HL-60/S4 (cell line): ENCODE measurements around the gene ADH4.
"Not testable (repeated sequence)": the region's sequence is repeated elsewhere in the genome, so short reads cannot be mapped to it uniquely, and the experiment has no call there.

Experiments used
- in situ Hi-C: fragments of 300-500 bp; cut with MboI; formaldehyde crosslinking; loops from 2 replicates; pipeline ENCODE4 v1.14.3; 2022; ENCODE audit warnings: low sequenced_read_pairs

ADH4 gene

DNA sequence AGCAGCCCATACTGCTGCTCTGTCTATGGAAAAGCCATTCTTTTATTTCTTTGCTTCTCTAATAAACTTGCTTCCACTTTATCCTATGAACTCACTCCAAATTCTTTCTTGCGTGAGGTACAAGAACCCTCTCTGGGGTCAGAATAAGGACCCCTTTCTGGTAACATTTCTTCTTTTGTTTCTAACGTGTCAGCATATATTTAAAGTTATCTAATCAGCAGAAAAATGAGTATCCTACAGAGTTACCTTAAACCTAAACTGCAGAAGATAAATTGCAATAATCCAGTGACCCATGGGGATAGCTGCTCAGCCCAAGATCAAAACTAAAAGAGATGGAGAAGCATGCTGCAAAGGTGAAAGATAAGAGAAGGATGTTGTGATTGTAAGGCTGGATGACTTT, 59.5 kb downstream of the ADH4 start:
- in situ Hi-C loops = no loop called here

DNA sequence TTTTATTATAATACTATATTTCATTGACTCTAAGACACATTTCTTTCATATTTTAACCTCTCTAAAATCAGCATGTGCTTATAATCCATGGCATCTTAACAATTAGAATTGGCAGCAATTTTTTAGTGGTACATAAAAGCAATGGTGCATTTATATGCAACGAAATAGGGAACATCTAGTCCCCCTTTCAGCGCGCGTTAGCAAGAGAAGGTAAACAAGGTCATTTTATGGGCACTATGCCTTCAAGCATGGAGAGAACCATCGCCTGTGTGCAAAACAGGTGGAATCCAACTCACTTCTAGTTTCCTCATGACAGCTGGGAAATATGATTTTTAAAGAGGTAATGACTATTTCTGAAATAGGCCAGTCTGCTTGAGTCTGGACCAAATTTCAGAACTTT, 61.9 kb downstream of the ADH4 start:
- in situ Hi-C loops = no loop called here

DNA sequence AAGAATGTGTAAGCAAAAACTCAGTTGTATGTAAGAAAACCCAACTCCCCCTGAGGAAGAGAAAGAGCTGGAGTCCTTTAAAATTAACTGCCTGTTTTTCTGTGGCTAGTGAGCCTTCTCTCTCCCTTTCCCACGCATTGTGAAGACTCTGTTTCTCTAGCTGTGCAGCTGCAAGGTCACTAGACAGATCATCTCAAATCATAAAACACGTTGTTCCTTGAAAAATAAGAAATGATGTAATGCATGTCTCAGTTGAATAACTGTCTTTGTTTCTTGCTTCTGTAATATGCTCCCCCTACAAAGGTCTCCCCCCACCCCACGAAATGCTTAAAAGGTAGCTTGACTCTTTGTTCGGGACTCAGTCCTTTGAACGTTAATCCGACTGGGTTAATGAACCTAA, 63.2 kb downstream of the ADH4 start:
- in situ Hi-C loops = not testable (repeated sequence)

DNA sequence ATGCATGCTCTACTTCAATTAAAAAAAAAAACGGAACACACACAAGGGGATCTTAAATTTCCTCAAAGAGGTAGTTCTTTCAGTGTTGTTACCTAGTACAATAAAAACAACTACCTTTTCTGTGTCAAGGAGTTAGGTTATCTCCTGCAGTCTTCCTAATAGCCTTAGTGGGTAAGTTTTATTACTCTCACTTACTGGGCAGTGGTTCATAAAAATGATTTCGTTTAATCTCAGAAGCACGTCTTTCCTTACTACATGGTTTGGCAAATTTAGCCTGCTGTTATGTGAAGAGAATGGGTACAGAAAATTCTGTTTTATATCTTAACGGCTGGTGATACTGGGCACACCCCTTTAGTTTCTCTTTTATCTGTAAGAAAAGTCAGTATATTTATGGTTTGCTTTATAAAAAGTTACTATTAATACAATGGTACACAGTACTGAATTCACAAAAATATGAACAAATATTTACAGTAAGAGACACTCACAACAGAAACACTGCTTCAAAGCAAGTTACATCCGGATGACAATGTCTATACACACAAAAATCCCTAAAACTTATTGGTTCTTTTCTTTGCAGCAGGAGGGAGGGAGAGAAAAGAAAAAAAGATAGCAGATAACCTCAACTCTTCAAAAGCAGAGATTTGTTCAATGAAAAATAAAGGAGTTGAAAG, 64.3 kb downstream of the ADH4 start:
- in situ Hi-C loops = no loop called here

DNA sequence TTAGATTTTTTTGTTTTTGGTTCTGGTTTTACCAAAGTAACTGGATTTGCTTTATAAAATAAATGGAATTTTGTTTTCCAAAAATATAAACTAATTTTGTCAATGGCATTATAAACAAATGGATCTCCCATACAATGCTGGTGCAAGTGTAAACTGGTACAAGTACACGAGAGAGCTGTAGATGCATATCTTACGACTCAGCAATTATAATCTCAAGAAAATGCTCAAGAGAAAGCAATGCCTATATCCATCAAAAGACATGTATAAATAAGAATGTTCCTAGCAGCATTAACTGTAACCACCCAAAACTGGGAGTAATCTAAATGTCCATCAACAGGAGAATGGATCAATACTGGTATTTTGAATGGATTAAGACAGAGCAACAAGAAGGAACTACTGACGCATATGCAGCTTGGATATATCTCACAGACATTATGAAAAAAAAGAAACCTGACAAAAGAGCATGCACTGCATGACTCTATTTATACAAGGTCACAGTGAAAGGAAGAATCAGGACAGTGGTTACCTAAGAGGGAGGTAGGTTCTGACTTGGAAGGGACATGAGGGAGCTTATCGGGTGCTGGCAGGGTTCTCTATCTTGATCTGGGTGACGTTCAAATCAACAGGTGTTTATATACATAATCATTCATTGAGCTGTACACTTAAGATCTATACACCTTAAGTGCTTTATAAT, 65.0 kb downstream of the ADH4 start:
- in situ Hi-C loops = no loop called here

DNA sequence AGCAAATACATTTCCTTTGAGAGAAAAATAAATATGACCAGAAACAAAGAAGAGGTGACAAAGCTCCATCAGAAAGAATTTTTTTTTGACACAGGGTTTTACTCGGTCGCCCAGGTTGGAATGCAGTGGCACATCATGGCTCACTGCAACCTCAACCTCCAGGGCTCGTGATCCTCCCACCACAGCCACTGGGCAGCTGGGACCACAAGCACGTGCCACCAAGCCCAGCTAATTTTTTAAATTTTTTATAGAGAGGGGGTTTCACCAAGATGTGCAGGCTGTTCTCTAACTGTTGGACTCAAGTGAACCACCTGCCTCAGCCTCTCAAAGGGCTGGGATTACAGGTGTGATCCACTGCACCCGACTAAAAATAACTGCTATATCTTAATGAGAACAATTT, 65.8 kb downstream of the ADH4 start:
- in situ Hi-C loops = no loop called here

DNA sequence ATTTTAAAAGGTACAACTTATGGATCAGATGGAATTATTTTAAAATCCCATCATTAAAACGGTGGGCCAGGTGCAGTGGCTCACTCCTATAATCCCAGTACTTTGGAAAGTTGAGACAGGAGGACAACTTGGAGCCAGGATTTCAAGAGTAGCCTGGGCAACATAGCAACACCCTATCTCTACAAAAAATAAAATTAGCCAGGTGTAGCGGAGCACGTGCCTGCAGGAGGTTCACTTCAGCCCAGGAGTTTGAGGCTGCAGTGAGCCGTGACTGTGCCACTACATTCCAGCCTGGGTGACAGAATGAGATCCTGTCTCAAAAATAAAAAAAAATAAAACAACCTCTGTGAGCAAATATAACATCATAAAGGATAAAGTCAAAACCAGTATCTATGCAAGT, 66.9 kb downstream of the ADH4 start:
- in situ Hi-C loops = no loop called here

DNA sequence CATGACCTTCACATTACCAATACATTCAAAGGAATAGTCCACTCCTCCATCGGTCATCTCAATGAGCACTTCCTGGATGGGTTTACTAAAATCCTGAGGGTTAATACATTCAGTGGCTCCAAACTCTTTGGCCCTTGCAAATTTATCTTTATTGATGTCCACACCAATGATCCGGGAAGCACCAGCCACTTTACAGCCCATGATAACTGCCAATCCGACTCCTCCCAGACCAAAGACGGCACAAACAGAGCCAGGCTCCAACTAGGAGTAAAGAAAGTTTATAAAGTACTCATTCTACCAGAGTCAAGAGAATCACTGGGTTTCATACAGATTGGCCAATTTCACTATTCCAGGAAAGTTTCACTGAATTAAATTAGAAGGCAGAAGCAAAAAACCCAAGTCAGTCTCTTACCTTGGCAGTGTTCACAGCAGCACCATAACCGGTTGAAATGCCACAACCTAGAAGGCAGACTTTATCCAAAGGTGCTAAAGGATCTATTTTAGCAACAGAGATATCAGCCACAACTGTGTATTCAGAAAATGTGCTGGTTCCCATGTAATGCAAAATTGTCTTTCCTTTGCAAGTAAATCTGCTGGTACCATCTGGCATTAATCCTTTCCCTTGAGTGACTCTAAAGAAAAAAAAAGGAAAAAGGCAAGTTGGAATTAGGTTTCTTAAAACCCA, 67.7 kb downstream of the ADH4 start:
- in situ Hi-C loops = no loop called here

DNA sequence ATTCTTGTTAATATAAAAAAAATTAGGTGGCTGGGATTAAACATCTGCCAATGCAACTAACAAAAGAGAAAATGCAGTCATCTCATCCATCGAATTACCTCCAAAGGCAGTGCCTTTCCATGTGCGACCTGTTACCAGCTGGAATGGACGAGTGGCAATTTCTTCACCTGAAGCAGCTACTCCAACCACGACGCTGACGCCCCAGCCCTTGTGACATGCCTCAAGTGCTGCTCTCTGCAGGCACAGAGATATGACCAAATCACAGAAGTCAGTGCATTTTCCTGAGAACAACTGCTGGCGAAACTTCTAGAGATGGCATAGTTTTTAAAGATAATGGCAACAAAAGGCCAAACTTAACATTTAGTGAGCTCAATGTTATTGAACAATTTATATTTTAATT, 69.3 kb downstream of the ADH4 start:
- in situ Hi-C loops = no loop called here
